HL-60/S4 (cell line): ENCODE measurements around the gene SLX4IP.
"Not testable (repeated sequence)": the region's sequence is repeated elsewhere in the genome, so short reads cannot be mapped to it uniquely, and the experiment has no call there.

ENCODE experiments used
- in situ Hi-C: fragments of 300-500 bp; cut with MboI; formaldehyde crosslinking; loops from 2 replicates; pipeline ENCODE4 v1.14.3; 2022; ENCODE audit warnings: low sequenced_read_pairs

Gene SLX4IP

GRCh38 chr20:10434832-10435812, at the start of gene SLX4IP:
Gene SLX4IP (plus strand): TSS chr20:10435305. CDS start chr20:10458205, 22,900 bp downstream.
- in situ Hi-C loops: no loop called here

GRCh38 chr20:10385850-10386544, 49.1 kb upstream of the SLX4IP start:
- in situ Hi-C loops: no loop called here

GRCh38 chr20:10387686-10388085, 47.4 kb upstream of the SLX4IP start:
- in situ Hi-C loops: no loop called here

GRCh38 chr20:10388597-10388996, 46.5 kb upstream of the SLX4IP start:
- in situ Hi-C loops: no loop called here

- in situ Hi-C loops: no loop called here
Observed at GRCh38 chr20:10390709-10391108, 44.4 kb upstream of the SLX4IP start.

- in situ Hi-C loops: not testable (repeated sequence)
Observed at GRCh38 chr20:10394752-10395151, 40.4 kb upstream of the SLX4IP start.

GRCh38 chr20:10398834-10399369, 36.2 kb upstream of the SLX4IP start:
- in situ Hi-C loops: no loop called here

GRCh38 chr20:10402938-10403608, 32.0 kb upstream of the SLX4IP start:
- in situ Hi-C loops: no loop called here

GRCh38 chr20:10404023-10404628, 31.0 kb upstream of the SLX4IP start:
- in situ Hi-C loops: no loop called here

GRCh38 chr20:10404959-10405530, 30.1 kb upstream of the SLX4IP start:
- in situ Hi-C loops: no loop called here

GRCh38 chr20:10408108-10408813, 26.8 kb upstream of the SLX4IP start:
- in situ Hi-C loops: no loop called here

- in situ Hi-C loops: no loop called here
Observed at GRCh38 chr20:10411673-10412072, 23.4 kb upstream of the SLX4IP start.

GRCh38 chr20:10412591-10413408, 22.3 kb upstream of the SLX4IP start:
- in situ Hi-C loops: no loop called here

- in situ Hi-C loops: no loop called here
Observed at GRCh38 chr20:10415013-10415650, 20.0 kb upstream of the SLX4IP start.

GRCh38 chr20:10417218-10417617, 17.9 kb upstream of the SLX4IP start:
- in situ Hi-C loops: not testable (repeated sequence)

GRCh38 chr20:10419550-10420133, 15.5 kb upstream of the SLX4IP start:
- in situ Hi-C loops: no loop called here

- in situ Hi-C loops: no loop called here
Observed at GRCh38 chr20:10423735-10424134, 11.4 kb upstream of the SLX4IP start.
